OCI-LY1 (cell line): ENCODE data around the gene LTBP1.

ENCODE experiments used
- H2AFZ ChIP-seq: fragments of 200-600 bp; sonication (generic), shearing (Covaris generic); 2 replicates; pipeline ENCODE4 v1.6.0; 2014; ENCODE audit warnings: antibody characterized with exemption, mild to moderate bottlenecking, low read length
- H3F3A ChIP-seq: fragments of 200-600 bp; sonication (generic), shearing (Covaris generic); 2 replicates; pipeline ENCODE4 v1.6.0; 2014; ENCODE audit warnings: mild to moderate bottlenecking, antibody characterized with exemption, low read length, moderate library complexity; ENCODE audit not compliant: insufficient read depth
- H3K27ac ChIP-seq: fragments of 200-600 bp; sonication (generic); 2 replicates; pipeline ENCODE4 v1.5.1; 2014; ENCODE audit warnings: low read length, mixed run types, mild to moderate bottlenecking, low read depth; ENCODE audit not compliant: poor library complexity, severe bottlenecking
- H3K27me3 ChIP-seq: fragments of 200-600 bp; sonication (generic); 2 replicates; pipeline ENCODE4 v1.6.0; 2014; ENCODE audit warnings: antibody characterized with exemption, mild to moderate bottlenecking, low read length, moderate library complexity; ENCODE audit not compliant: insufficient read depth
- H3K36me3 ChIP-seq: fragments of 200-600 bp; sonication (generic); 2 replicates; pipeline ENCODE4 v1.6.1; 2014; ENCODE audit warnings: mild to moderate bottlenecking, antibody characterized with exemption, low read length, moderate library complexity, mixed read lengths; ENCODE audit not compliant: insufficient read depth
- H3K4me1 ChIP-seq: fragments of 200-600 bp; sonication (generic); 2 replicates; pipeline ENCODE4 v1.5.1; 2014; ENCODE audit warnings: mild to moderate bottlenecking, low read length, moderate library complexity; ENCODE audit not compliant: insufficient read depth, severe bottlenecking
- H3K4me2 ChIP-seq: fragments of 200-600 bp; sonication (generic), shearing (Covaris generic); 2 replicates; pipeline ENCODE4 v1.6.1; 2014; ENCODE audit warnings: low read length
- H3K4me3 ChIP-seq: fragments of 200-600 bp; sonication (generic); 2 replicates; pipeline ENCODE4 v1.5.1; 2014; ENCODE audit warnings: low read length, low read depth, mild to moderate bottlenecking, mixed read lengths; ENCODE audit not compliant: poor library complexity, severe bottlenecking
- H3K79me2 ChIP-seq: fragments of 200-600 bp; shearing (Covaris generic); 2 replicates; pipeline ENCODE4 v1.6.1; 2016; ENCODE audit warnings: mixed run types, low read length, mixed read lengths; ENCODE audit not compliant: insufficient read depth
- H3K9ac ChIP-seq: fragments of 200-600 bp; sonication (generic), shearing (Covaris generic); 2 replicates; pipeline ENCODE4 v1.6.1; 2014; ENCODE audit warnings: mild to moderate bottlenecking, low read length, mixed read lengths
- H3K9me2 ChIP-seq: fragments of 200-600 bp; sonication (generic), shearing (Covaris generic); 2 replicates; pipeline ENCODE4 v1.6.1; 2014; ENCODE audit warnings: low read depth, mild to moderate bottlenecking, low read length, mixed read lengths
- H3K9me3 ChIP-seq: fragments of 200-600 bp; shearing (Covaris generic); 2 replicates; pipeline ENCODE4 v1.6.1; 2014; ENCODE audit warnings: low read length, mixed read lengths
- H4K20me1 ChIP-seq: fragments of 200-600 bp; sonication (generic), shearing (Covaris generic); 2 replicates; pipeline ENCODE4 v1.6.0; 2016; ENCODE audit warnings: mild to moderate bottlenecking, low read length; ENCODE audit not compliant: insufficient read depth
- CTCF ChIP-seq: fragments of 200-600 bp; sonication (generic), shearing (Covaris generic); IDR thresholded peaks from 2 replicates; pipeline ENCODE4 v1.5.1; 2017; ENCODE audit warnings: mild to moderate bottlenecking, antibody characterized with exemption, low read length, moderate library complexity, mixed read lengths
- EZH2 ChIP-seq: fragments of 200-600 bp; sonication (generic), shearing (Covaris generic); IDR thresholded peaks from 2 replicates; pipeline ENCODE4 v1.8.0; 2017; ENCODE audit warnings: borderline replicate concordance, mixed run types, mild to moderate bottlenecking, antibody characterized with exemption, low read length, moderate library complexity, mixed read lengths

The LTBP1 gene

GRCh38 chr2:33430077-33430476 lies 483.3 kb downstream of the LTBP1 start:
- H3K27ac ChIP-seq = no peak overlapping the region
- H3K4me1 ChIP-seq = no peaks in the 10 kb centered on the region
- no peaks in the 10 kb centered on the region for H4K20me1 ChIP-seq
- H2AFZ ChIP-seq = no peak overlapping the region
- no peaks in the 10 kb centered on the region for H3K9me3 ChIP-seq
- no peaks in the 10 kb centered on the region for H3K9me2 ChIP-seq
- H3K4me3 ChIP-seq = no peak overlapping the region
- H3K79me2 ChIP-seq = no peaks in the 10 kb centered on the region
- no peaks in the 10 kb centered on the region for H3K27me3 ChIP-seq
- H3K4me2 ChIP-seq = no peak overlapping the region
- no peaks in the 10 kb centered on the region for H3K36me3 ChIP-seq
- 0 out of 2 replicates have a peak, but pooled peaks cover 2% of the 10 kb centered on the region for H3F3A ChIP-seq
- no peak for TF ChIP-seq EZH2
- TF ChIP-seq CTCF = no peak
- no peak overlapping the region for H3K9ac ChIP-seq

GRCh38 chr2:33430856-33431255 lies 484.1 kb downstream of the LTBP1 start:
- no peaks in the 10 kb centered on the region for H3K9me2 ChIP-seq
- 0 out of 2 replicates have a peak, but pooled peaks cover 2% of the 10 kb centered on the region for H3F3A ChIP-seq
- no peak overlapping the region for H3K4me2 ChIP-seq
- TF ChIP-seq EZH2 (no peak), CTCF (no peak)
- no peak overlapping the region for H2AFZ ChIP-seq
- H3K9me3 ChIP-seq = no peaks in the 10 kb centered on the region
- no peak overlapping the region for H3K4me3 ChIP-seq
- no peaks in the 10 kb centered on the region for H3K36me3 ChIP-seq
- H4K20me1 ChIP-seq = no peaks in the 10 kb centered on the region
- no peak overlapping the region for H3K27ac ChIP-seq
- H3K4me1 ChIP-seq = no peaks in the 10 kb centered on the region
- no peaks in the 10 kb centered on the region for H3K27me3 ChIP-seq
- H3K79me2 ChIP-seq = no peaks in the 10 kb centered on the region
- no peak overlapping the region for H3K9ac ChIP-seq

GRCh38 chr2:33432871-33433270 lies 486.1 kb downstream of the LTBP1 start:
- Histone ChIP-seq H3K4me1 (no peaks in the 10 kb centered on the region), H3K79me2 (no peaks in the 10 kb centered on the region), H3K9me3 (no peaks in the 10 kb centered on the region), H4K20me1 (no peaks in the 10 kb centered on the region), H3K27ac (no peak overlapping the region), H3K36me3 (no peaks in the 10 kb centered on the region), H2AFZ (no peak overlapping the region), H3K4me2 (no peak overlapping the region), H3K9ac (no peak overlapping the region), H3K9me2 (no peaks in the 10 kb centered on the region), H3F3A (no peaks in the 10 kb centered on the region), H3K27me3 (no peaks in the 10 kb centered on the region), H3K4me3 (no peak overlapping the region)
- TF ChIP-seq CTCF = no peak
- TF ChIP-seq EZH2 = no peak
